ENCODE results near the gene GTPBP6.
"Not testable (repeated sequence)": the region's sequence is repeated elsewhere in the genome, so short reads cannot be mapped to it uniquely, and the experiment has no call there.

Gene GTPBP6

GRCh38 chrX:333611-334311 lies 15.2 kb upstream of the GTPBP6 start:
- H3K4me3 ChIP-seq (ENCODE audit: low read depth, low read length), result no peak overlapping the region
- TF ChIP-seq CTCF (IDR thresholded peaks at IDR 0.05; ENCODE audit: borderline replicate concordance, insufficient read depth, low read depth, low read length), result no peak

DNA sequence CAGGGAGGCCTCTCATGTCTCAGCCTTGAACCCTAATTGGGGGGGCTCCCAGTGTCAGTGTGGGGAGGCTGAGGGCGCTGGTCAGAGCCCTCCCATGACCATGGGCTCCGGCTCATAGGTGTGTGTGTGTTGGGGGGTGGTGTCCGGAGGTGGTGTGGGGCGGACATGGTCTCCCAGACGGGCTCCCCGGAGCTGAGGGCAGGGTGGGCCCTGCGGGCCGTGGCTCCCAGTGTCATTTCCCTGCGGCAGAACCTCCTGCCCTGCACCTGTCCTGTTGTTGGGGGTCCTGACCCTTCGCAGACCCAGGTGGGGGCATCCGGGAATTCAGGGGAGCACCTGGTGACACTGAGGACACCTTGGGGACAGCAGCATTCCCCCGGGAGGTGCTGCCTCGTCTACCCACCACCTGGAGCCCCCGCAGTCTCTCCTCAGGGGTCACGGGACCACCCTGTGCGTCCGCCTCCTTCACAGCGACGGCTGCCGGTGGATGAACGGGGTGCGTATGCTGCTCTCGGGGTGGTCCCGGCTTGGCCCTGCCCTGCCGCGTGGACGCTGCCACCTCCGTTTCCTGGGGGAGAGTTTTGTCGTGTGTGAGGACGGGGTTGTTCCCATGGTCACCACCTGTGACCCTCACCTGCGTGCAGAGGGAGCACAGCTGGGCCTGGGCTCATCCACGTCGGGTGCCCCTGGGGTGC lies 14.5 kb upstream of the GTPBP6 start:
- no peak for TF ChIP-seq CTCF (IDR thresholded peaks at IDR 0.05; ENCODE audit: borderline replicate concordance, insufficient read depth, low read depth, low read length)
- H3K4me3 ChIP-seq (ENCODE audit: low read depth, low read length), result no peak overlapping the region

GRCh38 chrX:332496-332860 lies 13.9 kb upstream of the GTPBP6 start:
- no peak for TF ChIP-seq CTCF (IDR thresholded peaks at IDR 0.05; ENCODE audit: borderline replicate concordance, insufficient read depth, low read depth, low read length)
- H3K4me3 ChIP-seq (ENCODE audit: low read depth, low read length), result no peak overlapping the region

GRCh38 chrX:331825-332495 lies 13.4 kb upstream of the GTPBP6 start:
- TF ChIP-seq CTCF (IDR thresholded peaks at IDR 0.05; ENCODE audit: borderline replicate concordance, insufficient read depth, low read depth, low read length), result no peak
- H3K4me3 ChIP-seq (ENCODE audit: low read depth, low read length), result no peak overlapping the region

DNA sequence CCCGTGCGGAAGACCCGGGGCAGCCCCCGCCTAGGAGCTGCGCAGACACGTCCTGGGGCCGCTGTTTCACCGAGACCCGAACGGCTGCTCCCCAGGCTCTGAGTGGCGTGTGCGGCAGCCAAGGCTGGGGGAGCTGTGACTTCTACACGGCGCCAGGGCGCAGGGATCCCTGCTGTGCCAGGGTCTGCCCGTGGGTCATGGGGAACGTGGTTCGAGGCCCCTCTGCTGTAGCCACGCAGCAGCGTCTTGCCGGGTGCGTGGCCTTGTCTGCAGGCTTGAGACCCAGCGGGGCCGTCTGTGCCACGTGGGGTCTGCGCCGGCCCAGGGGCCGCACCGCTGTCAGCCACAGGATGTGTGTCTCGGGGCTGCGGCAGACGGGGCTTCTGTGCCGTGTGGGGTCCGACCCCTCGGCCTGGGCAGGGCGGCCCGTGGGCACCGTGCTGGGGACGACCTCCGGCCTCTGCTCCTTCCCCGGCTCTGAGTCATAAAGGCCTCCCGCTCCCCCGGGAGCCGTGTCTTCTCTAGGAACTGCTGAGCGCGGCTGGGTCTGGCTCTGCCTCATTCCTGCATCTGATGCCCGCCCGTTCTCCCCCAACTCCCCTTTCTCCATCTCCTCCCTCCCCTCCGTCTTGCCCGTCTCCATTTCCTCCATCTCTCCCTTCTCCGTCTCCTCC lies 12.7 kb upstream of the GTPBP6 start:
- H3K4me3 ChIP-seq (ENCODE audit: low read depth, low read length), result no peak overlapping the region
- TF ChIP-seq CTCF (IDR thresholded peaks at IDR 0.05; ENCODE audit: borderline replicate concordance, insufficient read depth, low read depth, low read length), result no peak

DNA sequence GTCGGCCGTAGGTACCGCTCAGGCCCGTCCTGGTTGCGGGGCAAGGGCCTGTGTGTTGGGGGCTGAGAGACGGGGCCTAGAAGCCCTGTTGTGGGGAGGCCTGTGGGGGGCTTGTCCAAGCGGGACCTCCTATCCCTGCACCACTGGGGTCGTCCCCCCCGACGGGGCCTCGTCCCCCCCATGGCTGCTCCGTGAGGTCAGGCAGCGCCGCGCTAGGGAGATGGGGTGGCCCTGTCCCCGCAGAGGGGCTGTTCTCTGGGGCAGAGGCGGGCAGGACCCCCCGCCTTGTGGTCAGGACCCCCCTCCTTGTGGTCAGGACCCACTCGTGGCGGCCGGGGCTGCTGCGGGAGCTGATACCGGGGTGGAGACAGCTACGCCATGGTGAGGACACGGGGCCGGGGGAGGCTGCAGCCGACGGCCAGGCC lies 12.1 kb upstream of the GTPBP6 start:
- H3K4me3 ChIP-seq (ENCODE audit: low read depth, low read length), result no peak overlapping the region
- no peak for TF ChIP-seq CTCF (IDR thresholded peaks at IDR 0.05; ENCODE audit: borderline replicate concordance, insufficient read depth, low read depth, low read length)

GRCh38 chrX:330141-330725 lies 11.6 kb upstream of the GTPBP6 start:
- H3K4me3 ChIP-seq (ENCODE audit: low read depth, low read length), result not testable (repeated sequence)
